Measurements from ENCODE around the gene PLCD1. TPM values are rescaled to one million over a fixed set of nuclear protein-coding genes. Genes with fewer than 3 reads are reported as not detected.

The PLCD1 gene
- total and polyA plus RNA-seq, 2 of the 8 experiments (the other 6 are each of a cell fraction or from before 2014, with no cell fraction given): 15.3 to 19.2 TPM

- Histone ChIP-seq H4K91ac (replicated peaks; ENCODE audit: insufficient read length, low read length) (no peak overlapping the region), H2BK20ac (ENCODE audit: low read length) (no peak overlapping the region), H4K8ac (ENCODE audit: extremely low read depth, insufficient read depth, low read length) (no peak overlapping the region), H3K79me1 (ENCODE audit: low read depth, low read length) (no peaks in the 10 kb centered on the region), H2AK5ac (ENCODE audit: low read depth, low read length) (no peak overlapping the region), H3K9ac (replicated peaks in 1 of 4; ENCODE audit: extremely low read depth in 1 of 4, low read depth in 3 of 4, low read length in 3 of 4) (no peak overlapping the region), H3K4me3 (ENCODE audit: extremely low read depth in 1 of 4, insufficient read depth in 2 of 4, low read depth in 3 of 4, low read length in 4 of 4) (no peak overlapping the region), H3K56ac (replicated peaks; ENCODE audit: insufficient read length, low read depth, low read length) (no peak overlapping the region), H3K23me2 (ENCODE audit: low read depth, low read length) (no peaks in the 10 kb centered on the region), H3K4ac (replicated peaks; ENCODE audit: insufficient read length, low read depth, low read length) (no peak overlapping the region), H3K4me1 (replicated peaks in 1 of 4; ENCODE audit: control insufficient read depth in 3 of 4, insufficient read depth in 4 of 4, low read length in 3 of 4) (peaks cover 0 to 14% (median 11%) of the 10 kb centered on the region in 4 experiments; a peak in 2 of 7 replicates), H3K4me2 (ENCODE audit: insufficient read depth in 1 of 2, low read depth in 2 of 2, low read length in 2 of 2) (no peak overlapping the region), H3K27ac (ENCODE audit: low read depth, low read length) (no peak overlapping the region), H2BK12ac (ENCODE audit: low read depth, low read length) (no peak overlapping the region), H4K5ac (ENCODE audit: insufficient read length, low read depth, low read length) (no peak overlapping the region), H3K9me3 (ENCODE audit: insufficient read depth in 2 of 2, low read depth in 1 of 2, low read length in 1 of 2) (no peaks in the 10 kb centered on the region), H3K14ac (ENCODE audit: insufficient read length) (no peak overlapping the region), H3K36me3 (ENCODE audit: control insufficient read depth in 2 of 4, insufficient read depth in 4 of 4, low read length in 3 of 4) (no peaks in the 10 kb centered on the region; a peak in 1 of 8 replicates), H2BK15ac (ENCODE audit: low read length) (no peak overlapping the region), H3K27me3 (replicated peaks in 1 of 4; ENCODE audit: control insufficient read depth in 3 of 4, extremely low read depth in 1 of 4, insufficient read depth in 3 of 4, low read length in 3 of 4) (no peaks in the 10 kb centered on the region), H2AFZ (ENCODE audit: low read length) (no peak overlapping the region), H2BK120ac (replicated peaks; ENCODE audit: low read depth, low read length) (no peak overlapping the region), H4K20me1 (replicated peaks in 1 of 2; ENCODE audit: control insufficient read depth in 1 of 2, insufficient read depth in 2 of 2, low read length in 2 of 2) (peaks cover 0 to 2% of the 10 kb centered on the region in 2 experiments), H3K79me2 (ENCODE audit: control insufficient read depth in 1 of 2, insufficient read depth in 2 of 2, low read length in 2 of 2) (no peaks in the 10 kb centered on the region), H3K18ac (ENCODE audit: extremely low read depth, low read length) (no peak overlapping the region), H3K23ac (ENCODE audit: insufficient read length) (no peak overlapping the region), H2BK5ac (ENCODE audit: low read depth, low read length) (no peak overlapping the region)
- POLR2A ChIA-PET (ENCODE audit: partially characterized antibody): interaction anchor here (1.1 to 1.7 kb wide), 3 partner anchors 8 to 103 kb away, joined by 3 to 4 read pairs (median 3); no protein-coding TSS in a partner anchor
- no peak for FAIRE-seq
- CTCF ChIA-PET (ENCODE audit: partially characterized antibody): interaction anchor here (0.6 to 7.2 kb wide), 9 partner anchors 10 to 1380 kb away, joined by 3 to 60 read pairs (median 3); no protein-coding TSS in a partner anchor
- DNase-seq (ENCODE audit: low read depth in 1 of 2, low spot score in 2 of 2): no peak
- WGBS, 2 experiments (ENCODE audit: extremely low coverage in 1 of 2, insufficient coverage in 1 of 2, insufficient read length in 1 of 2, insufficient replicate concordance in 2 of 2, low coverage in 1 of 2, low lambda C conversion rate in 2 of 2, missing lambda C conversion rate in 1 of 2): 86% methylated on average over 1 of the region's 1 CpG; no CpG with 5 or more reads in 1 of the 2 experiments
- TF ChIP-seq RAD21 (IDR thresholded peaks at IDR 0.05 in 1 of 2, conservative IDR thresholded peaks at IDR 0.05 in 1 of 2; ENCODE audit: low read depth in 2 of 2, low read length in 2 of 2) (no peak), TCF12 (IDR thresholded peaks at IDR 0.05; ENCODE audit: low read depth, low read length) (no peak), JUND (IDR thresholded peaks at IDR 0.05; ENCODE audit: low read length) (no peak), E2F6 (IDR thresholded peaks at IDR 0.05) (no peak), TAF1 (IDR thresholded peaks at IDR 0.05; ENCODE audit: low read depth, low read length) (no peak), CBX5 (IDR thresholded peaks at IDR 0.05; ENCODE audit: low read depth, low read length) (no peak), CTBP2 (IDR thresholded peaks at IDR 0.05; ENCODE audit: borderline replicate concordance, insufficient read depth, insufficient read length, low read length) (no peak), CTCF (IDR thresholded peaks at IDR 0.05; ENCODE audit: control extremely low read depth in 1 of 3, insufficient read depth in 1 of 3, low read depth in 1 of 3, low read length in 3 of 3) (no peak), ASH2L (IDR thresholded peaks at IDR 0.05; ENCODE audit: low read length) (no peak)
These were observed 64.7 kb downstream of the PLCD1 start for GRCh38 chr3:37964716-37965115.
